ENCODE results near the gene IPO13.

The IPO13 gene

GRCh38 chr1:43981636-43982035 lies 34.9 kb downstream of the IPO13 start:
- no peak overlapping the region for H3K4me3 ChIP-seq (ENCODE audit: low read depth, low read length)
- TF ChIP-seq CTCF (IDR thresholded peaks at IDR 0.05; ENCODE audit: borderline replicate concordance, insufficient read depth, low read depth, low read length), result no peak

GRCh38 chr1:43982241-43982640 lies 35.5 kb downstream of the IPO13 start:
- no peak for TF ChIP-seq CTCF (IDR thresholded peaks at IDR 0.05; ENCODE audit: borderline replicate concordance, insufficient read depth, low read depth, low read length)
- H3K4me3 ChIP-seq (ENCODE audit: low read depth, low read length), result no peak overlapping the region

GRCh38 chr1:43982808-43983207 lies 36.1 kb downstream of the IPO13 start:
- no peak overlapping the region for H3K4me3 ChIP-seq (ENCODE audit: low read depth, low read length)
- TF ChIP-seq CTCF (IDR thresholded peaks at IDR 0.05; ENCODE audit: borderline replicate concordance, insufficient read depth, low read depth, low read length), result no peak

- H3K4me3 ChIP-seq (ENCODE audit: low read depth, low read length), result no peak overlapping the region
- TF ChIP-seq CTCF (IDR thresholded peaks at IDR 0.05; ENCODE audit: borderline replicate concordance, insufficient read depth, low read depth, low read length), result no peak
These were observed 36.6 kb downstream of the IPO13 start for GRCh38 chr1:43983253-43983899.

DNA sequence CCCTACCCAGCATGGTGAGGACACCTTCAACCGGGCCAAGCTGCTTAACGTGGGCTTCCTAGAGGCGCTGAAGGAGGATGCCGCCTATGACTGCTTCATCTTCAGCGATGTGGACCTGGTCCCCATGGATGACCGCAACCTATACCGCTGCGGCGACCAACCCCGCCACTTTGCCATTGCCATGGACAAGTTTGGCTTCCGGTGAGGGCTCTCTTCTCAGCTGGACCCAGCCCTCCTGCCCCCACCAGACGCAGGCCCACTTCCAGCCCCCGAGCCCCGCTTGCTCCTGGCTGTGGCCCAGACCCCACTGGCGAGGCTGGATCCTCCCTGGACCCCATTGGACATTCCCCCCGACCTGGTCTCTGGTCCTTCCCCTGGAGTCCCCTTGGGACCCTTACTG lies 38.1 kb downstream of the IPO13 start:
- no peak overlapping the region for H3K4me3 ChIP-seq (ENCODE audit: low read depth, low read length)
- no peak for TF ChIP-seq CTCF (IDR thresholded peaks at IDR 0.05; ENCODE audit: borderline replicate concordance, insufficient read depth, low read depth, low read length)

DNA sequence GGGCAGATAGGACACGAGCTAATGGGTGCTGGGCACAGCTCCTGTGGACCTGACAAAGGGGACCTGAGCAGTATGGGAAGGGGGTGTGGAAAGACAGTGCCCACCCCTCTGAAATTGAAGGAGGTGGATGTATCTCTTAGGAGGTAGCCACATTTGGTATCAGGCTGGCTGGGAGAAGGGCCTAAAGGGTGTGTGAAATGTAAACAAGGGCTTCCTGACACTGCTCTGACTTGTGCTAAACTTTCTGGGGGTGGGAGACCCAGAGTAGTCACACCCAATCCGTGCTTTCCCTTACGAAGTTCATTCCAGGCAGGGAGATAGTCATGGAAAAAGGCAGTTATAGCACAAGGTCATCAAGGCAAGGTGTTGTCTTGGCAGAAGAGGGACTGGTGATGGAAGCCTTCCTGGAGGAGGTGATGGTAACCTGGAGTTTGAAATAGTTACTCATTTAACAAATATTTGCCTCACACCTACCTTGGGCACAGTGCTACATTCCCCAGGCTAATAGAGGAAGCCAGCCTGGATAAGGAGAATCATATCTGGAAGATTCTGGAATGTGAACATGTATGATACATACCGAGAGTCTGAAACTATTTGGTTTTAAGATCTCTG lies 39.3 kb downstream of the IPO13 start:
- H3K4me3 ChIP-seq (ENCODE audit: low read depth, low read length), result no peak overlapping the region
- no peak for TF ChIP-seq CTCF (IDR thresholded peaks at IDR 0.05; ENCODE audit: borderline replicate concordance, insufficient read depth, low read depth, low read length)

DNA sequence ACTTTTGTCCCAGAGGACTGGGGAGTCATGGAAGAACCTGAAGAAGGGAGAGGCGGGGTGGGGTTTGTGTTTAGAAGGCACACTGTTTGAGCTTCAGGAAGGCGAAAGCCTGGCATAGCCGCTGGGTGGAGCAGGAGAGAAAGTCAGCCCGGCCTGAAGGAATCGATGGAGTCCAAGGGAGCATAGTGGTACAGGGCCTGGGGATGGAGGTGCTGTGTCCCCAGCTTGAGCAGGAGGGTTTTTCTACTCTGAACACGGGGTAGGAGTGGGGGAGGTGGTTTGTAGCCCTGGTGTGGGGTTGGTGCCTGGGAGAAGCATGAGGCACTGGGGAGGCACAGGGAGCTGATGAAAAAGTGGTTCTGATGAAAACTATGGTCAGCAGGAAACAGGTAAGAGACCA lies 40.0 kb downstream of the IPO13 start:
- no peak overlapping the region for H3K4me3 ChIP-seq (ENCODE audit: low read depth, low read length)
- no peak for TF ChIP-seq CTCF (IDR thresholded peaks at IDR 0.05; ENCODE audit: borderline replicate concordance, insufficient read depth, low read depth, low read length)

All from GM12875 (cell line).